ENCODE results near the gene USP26. TPM values are rescaled to one million over a fixed set of nuclear protein-coding genes. Genes with fewer than 3 reads are reported as not detected.

USP26 gene
- polyA plus RNA-seq, 2 of the 4 experiments (the other 2 are of a cell fraction): not detected

DNA sequence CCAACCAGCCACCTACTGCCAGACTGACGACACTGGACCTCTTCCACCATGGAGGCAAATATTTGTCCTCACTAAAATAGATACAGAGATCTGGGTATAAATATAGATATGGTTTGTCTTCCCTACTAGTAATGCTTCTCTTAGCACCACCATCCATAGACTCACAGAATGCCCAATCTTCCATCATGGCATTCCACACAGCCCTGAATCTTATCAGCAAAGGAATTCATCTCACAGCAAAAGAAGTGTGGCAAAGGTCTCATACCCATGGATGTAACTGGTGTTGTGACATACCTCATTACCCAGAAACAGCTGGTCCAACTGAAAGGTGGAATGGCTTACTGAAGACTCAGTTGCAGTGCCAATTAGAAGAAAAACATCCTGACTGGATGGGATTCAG, 91.3 kb downstream of the USP26 start:
- Histone ChIP-seq H3K27ac (no peak overlapping the region), H3K4me1 (no peaks in the 10 kb centered on the region), H3K4me2 (no peak overlapping the region), H3K4me3 (no peak overlapping the region), H3K9me3 (no peaks in the 10 kb centered on the region)
- ATAC-seq (no peak), DNase-seq (ENCODE audit: low read depth in 1 of 2, low spot score in 1 of 2) (no peak), FAIRE-seq (no peak)
- ChIA-PET CTCF (interaction anchor here (1.2 to 1.5 kb wide), 4 partner anchors 15 to 174 kb away, joined by 3 to 5 read pairs (median 3); no protein-coding TSS in a partner anchor), POLR2A (no interaction called here)
- WGBS (ENCODE audit: missing lambda C conversion rate): 0% methylated on average over 1 of the region's 1 CpG
- TF ChIP-seq, protein P1, sequence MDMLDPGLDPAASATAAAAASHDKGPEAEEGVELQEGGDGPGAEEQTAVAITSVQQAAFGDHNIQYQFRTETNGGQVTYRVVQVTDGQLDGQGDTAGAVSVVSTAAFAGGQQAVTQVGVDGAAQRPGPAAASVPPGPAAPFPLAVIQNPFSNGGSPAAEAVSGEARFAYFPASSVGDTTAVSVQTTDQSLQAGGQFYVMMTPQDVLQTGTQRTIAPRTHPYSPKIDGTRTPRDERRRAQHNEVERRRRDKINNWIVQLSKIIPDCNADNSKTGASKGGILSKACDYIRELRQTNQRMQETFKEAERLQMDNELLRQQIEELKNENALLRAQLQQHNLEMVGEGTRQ (IDR thresholded peaks at IDR 0.05): no peak
- TF ChIP-seq JUNB (IDR thresholded peaks at IDR 0.05): no peak
- no peak for TF ChIP-seq MAFK (IDR thresholded peaks at IDR 0.05; ENCODE audit: partially characterized antibody)
- TF ChIP-seq SMC3 (IDR thresholded peaks at IDR 0.05): no peak
- TF ChIP-seq FOXS1 (CRISPR knock-in tag; IDR thresholded peaks at IDR 0.05): no peak
- TF ChIP-seq HOXB5 (CRISPR knock-in tag; IDR thresholded peaks at IDR 0.05): no peak
- TF ChIP-seq POLR2AphosphoS2 (conservative IDR thresholded peaks at IDR 0.05; ENCODE audit: low read length): no peak
- TF ChIP-seq HOXB13 (CRISPR knock-in tag; IDR thresholded peaks at IDR 0.05; ENCODE audit: low read depth): no peak
- TF ChIP-seq HES2 (IDR thresholded peaks at IDR 0.05): no peak
- no peak for TF ChIP-seq TP53 (CRISPR knock-in tag; IDR thresholded peaks at IDR 0.05)
- TF ChIP-seq ZC3H11A (IDR thresholded peaks at IDR 0.05): no peak
- no peak for TF ChIP-seq ZSCAN20 (CRISPR knock-in tag; IDR thresholded peaks at IDR 0.05)
- no peak for TF ChIP-seq RCOR1 (IDR thresholded peaks at IDR 0.05; ENCODE audit: low read depth, low read length)

GRCh38 chrX:133005042-133005441, 91.9 kb downstream of the USP26 start:
- Histone ChIP-seq H3K4me1 (no peaks in the 10 kb centered on the region), H3K9me3 (no peaks in the 10 kb centered on the region), H3K4me2 (no peak overlapping the region), H3K4me3 (no peak overlapping the region), H3K27ac (no peak overlapping the region)
- 0% methylated on average over 2 of the region's 2 CpGs for WGBS (ENCODE audit: missing lambda C conversion rate)
- ChIA-PET CTCF (interaction anchor here (0.8 to 1.5 kb wide), 7 partner anchors 13 to 174 kb away, joined by 3 to 5 read pairs (median 3); no protein-coding TSS in a partner anchor), POLR2A (no interaction called here)
- TF ChIP-seq CTCF (IDR thresholded peaks at IDR 0.05) (peak; percentile 46), HMGXB4 (CRISPR knock-in tag; IDR thresholded peaks at IDR 0.05; ENCODE audit: borderline replicate concordance) (no peak), PHF8 (IDR thresholded peaks at IDR 0.05; ENCODE audit: borderline replicate concordance, low read depth) (no peak), CHD2 (IDR thresholded peaks at IDR 0.05; ENCODE audit: low read length, partially characterized antibody) (no peak), HOXA7 (CRISPR knock-in tag; IDR thresholded peaks at IDR 0.05) (no peak), SMC3 (IDR thresholded peaks at IDR 0.05) (peak; percentile 36; the same call in 2 of the 3 replicates), TFCP2L1 (CRISPR knock-in tag; IDR thresholded peaks at IDR 0.05) (no peak), RAD21 (conservative IDR thresholded peaks at IDR 0.05 in 1 of 2, IDR thresholded peaks at IDR 0.05 in 1 of 2) (peak in 1 of 2 experiments; percentile 57; a peak in 2 of 5 replicates)
- TF ChIP-seq, protein P2, sequence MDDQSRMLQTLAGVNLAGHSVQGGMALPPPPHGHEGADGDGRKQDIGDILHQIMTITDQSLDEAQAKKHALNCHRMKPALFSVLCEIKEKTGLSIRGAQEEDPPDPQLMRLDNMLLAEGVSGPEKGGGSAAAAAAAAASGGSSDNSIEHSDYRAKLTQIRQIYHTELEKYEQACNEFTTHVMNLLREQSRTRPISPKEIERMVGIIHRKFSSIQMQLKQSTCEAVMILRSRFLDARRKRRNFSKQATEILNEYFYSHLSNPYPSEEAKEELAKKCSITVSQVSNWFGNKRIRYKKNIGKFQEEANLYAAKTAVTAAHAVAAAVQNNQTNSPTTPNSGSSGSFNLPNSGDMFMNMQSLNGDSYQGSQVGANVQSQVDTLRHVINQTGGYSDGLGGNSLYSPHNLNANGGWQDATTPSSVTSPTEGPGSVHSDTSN (IDR thresholded peaks at IDR 0.05): no peak
- DNase-seq (ENCODE audit: low read depth in 1 of 2, low spot score in 1 of 2) (peak in 1 of 2 experiments; percentile 3), ATAC-seq (peak in 1 of 2 experiments; percentile 43; a peak in 2 of 6 replicates), FAIRE-seq (peak; percentile 13)
